ENCODE data around the gene PARD6G. TPM values are rescaled to one million over a fixed set of nuclear protein-coding genes. Genes with fewer than 3 reads are reported as not detected.
A peak's percentile ranks its signal among the peaks of the same experiment; 100 is the strongest.
"Not testable (repeated sequence)": the region's sequence is repeated elsewhere in the genome, so short reads cannot be mapped to it uniquely, and the experiment has no call there.

PARD6G gene
- total and polyA plus RNA-seq, 9 of the 15 experiments (the other 6 are each of a cell fraction or from before 2014, with no cell fraction given), result 0.03 to 1.2 (median 0.26) TPM

GRCh38 chr18:80164727-80165355 lies 82.5 kb downstream of the PARD6G start:
- H3K9me1 ChIP-seq (ENCODE audit: control insufficient read depth, insufficient read depth, low read length); H3K4me1 ChIP-seq (replicated peaks in 1 of 2; ENCODE audit: control insufficient read depth in 2 of 2, insufficient read depth in 2 of 2, low read length in 2 of 2); H2AFZ ChIP-seq (ENCODE audit: low read depth, low read length); intact Hi-C loops (cut with micrococcal nuclease); CTCF ChIA-PET (ENCODE audit: low intra/inter-chr PET ratio); BruUV-seq (replicated peaks); H3K36me3 ChIP-seq (ENCODE audit: control insufficient read depth, insufficient read depth, low read length); H3K4me2 ChIP-seq (ENCODE audit: insufficient read depth, low read length); H3K27ac ChIP-seq (ENCODE audit: extremely low read depth, low read depth, low read length); H3K9ac ChIP-seq (ENCODE audit: insufficient read depth in 1 of 2, low read depth in 2 of 2, low read length in 2 of 2); FAIRE-seq; ATAC-seq; POLR2A ChIA-PET; DNase-seq (ENCODE audit: extremely low read depth in 1 of 4, low spot score in 3 of 4); H3K4me3 ChIP-seq; H3K79me2 ChIP-seq (ENCODE audit: control insufficient read depth, insufficient read depth, low read length); H4K20me1 ChIP-seq (replicated peaks; ENCODE audit: control insufficient read depth, insufficient read depth, low read length); H3K9me3 ChIP-seq (replicated peaks; ENCODE audit: control insufficient read depth, insufficient read depth, low read depth, low read length); in situ Hi-C loops (cut with MboI); TF ChIP-seq NR2C2 (CRISPR knock-in tag; IDR thresholded peaks at IDR 0.05): not testable (repeated sequence)
- WGBS (ENCODE audit: insufficient coverage, low coverage, missing lambda C conversion rate), result 4% methylated on average over 9 of the region's 9 CpGs
- TF ChIP-seq L3MBTL2 (IDR thresholded peaks at IDR 0.05) (peak; percentile 62), SMARCE1 (IDR thresholded peaks at IDR 0.05) (peak; percentile 35; the same call in 1 of the 2 replicates), NR2C2 (tag; IDR thresholded peaks at IDR 0.05) (0 out of 2 replicates have a peak, but pooled peaks have one; percentile 23), TRIM24 (IDR thresholded peaks at IDR 0.05) (peak in 1 of 2 experiments; percentile 28; a peak in 1 of 4 replicates), SOX6 (IDR thresholded peaks at IDR 0.05) (peak; percentile 64; the same call in 1 of the 2 replicates)
- TF ChIP-seq, protein P1, sequence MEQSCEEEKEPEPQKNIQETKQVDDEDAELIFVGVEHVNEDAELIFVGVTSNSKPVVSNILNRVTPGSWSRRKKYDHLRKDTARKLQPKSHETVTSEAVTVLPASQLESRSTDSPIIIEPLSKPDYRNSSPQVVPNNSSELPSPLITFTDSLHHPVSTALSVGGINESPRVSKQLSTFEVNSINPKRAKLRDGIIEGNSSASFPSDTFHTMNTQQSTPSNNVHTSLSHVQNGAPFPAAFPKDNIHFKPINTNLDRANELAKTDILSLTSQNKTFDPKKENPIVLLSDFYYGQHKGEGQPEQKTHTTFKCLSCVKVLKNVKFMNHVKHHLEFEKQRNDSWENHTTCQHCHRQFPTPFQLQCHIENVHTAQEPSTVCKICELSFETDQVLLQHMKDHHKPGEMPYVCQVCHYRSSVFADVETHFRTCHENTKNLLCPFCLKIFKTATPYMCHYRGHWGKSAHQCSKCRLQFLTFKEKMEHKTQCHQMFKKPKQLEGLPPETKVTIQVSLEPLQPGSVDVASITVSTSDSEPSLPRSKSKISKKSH (CRISPR knock-in tag; IDR thresholded peaks at IDR 0.05), result 0 out of 2 replicates have a peak, but pooled peaks have one; percentile 61
- H3K27me3 ChIP-seq (ENCODE audit: control insufficient read depth in 2 of 2, insufficient read depth in 2 of 2, low read length in 2 of 2), result peaks cover 0 to 26% of the 10 kb centered on the region in 2 experiments; a peak in 3 of 5 replicates
